Heart left ventricle (tissue), 16 donors: Measurements from ENCODE around the gene RND3. TPM values are rescaled to one million over a fixed set of nuclear protein-coding genes. Genes with fewer than 3 reads are reported as not detected.

ENCODE experiments used
- ATAC-seq, 4 donors: fragments of 200-7000 bp; cut with Tn5 transposase; one replicate each; pipeline ENCODE4 v1.9.1; 2020 to 2022; ENCODE audit warnings: moderate library complexity in 4 of 4, mild to moderate bottlenecking in 3 of 4, moderate number of reproducible peaks in 1 of 4
- DNase-seq, 5 donors: peaks; one replicate each; pipeline ENCODE4 v3.0.0-alpha.2; 2020
- H3K27ac ChIP-seq, 12 donors: fragments of 200-600 bp; sonication (generic) in 4 of 12; one replicate each; pipeline versions ENCODE4 v1.5.0 to v1.8.0; 2016 to 2022; ENCODE audit warnings: mild to moderate bottlenecking in 2 of 12
- H3K27me3 ChIP-seq, 9 donors: fragments of 200-600 bp; sonication (generic) in 2 of 9; one replicate each; pipeline versions ENCODE4 v1.5.1 to v1.8.0; 2016 to 2022; ENCODE audit warnings: mild to moderate bottlenecking in 3 of 9
- H3K36me3 ChIP-seq, 9 donors: fragments of 200-600 bp; sonication (generic) in 2 of 9; one replicate each; pipeline versions ENCODE4 v1.5.0 to v1.8.0; 2018 to 2022; ENCODE audit warnings: mild to moderate bottlenecking in 2 of 9
- H3K4me1 ChIP-seq, 12 donors: fragments of 200-600 bp; sonication (generic) in 4 of 12; one replicate each; pipeline versions ENCODE4 v1.5.0 to v1.8.0; 2016 to 2022; ENCODE audit warnings: mild to moderate bottlenecking in 3 of 12
- H3K4me3 ChIP-seq, 12 donors: fragments of 200-600 bp; sonication (generic) in 4 of 12; one replicate each; pipeline versions ENCODE4 v1.5.0 to v1.8.0; 2017 to 2022; ENCODE audit warnings: mild to moderate bottlenecking in 9 of 12, moderate library complexity in 4 of 12
- H3K9me3 ChIP-seq, 12 donors: fragments of 200-600 bp; sonication (generic) in 4 of 12; one replicate each; pipeline versions ENCODE4 v1.5.0 to v1.8.0; 2016 to 2022; ENCODE audit warnings: mild to moderate bottlenecking in 1 of 12
- POLR2A ChIP-seq, 2 donors: fragments of 450-650 bp; IDR thresholded peaks; one replicate each; pipeline ENCODE4 v1.6.1; 2017; ENCODE audit warnings: antibody characterized with exemption in 2 of 2, mild to moderate bottlenecking in 2 of 2, moderate library complexity in 2 of 2
- WGBS, 4 donors: extraction: QIAGEN DNeasy Blood & Tissue Kit in 2 of 4; methylation state at CpG; one replicate each; pipeline versions ENCODE4 v1.1.5 to v1.1.7; 2013 to 2018; 5-methylcytosine and 5-hydroxymethylcytosine counted together
- intact Hi-C, 10 donors: fragments of 100-400 bp; cut with DNase I; formaldehyde crosslinking; loops; one replicate each; pipeline versions ENCODE4 v1.11.1 to v1.14.2; 2022
- polyA plus RNA-seq, 2 donors: library from polyadenylated mRNA; stranded (reverse); fragments of 200-250 nt; gene quantifications; one replicate each; pipeline ENCODE4 v1.2.3, GENCODE V29; 2013
- total RNA-seq, 9 donors: library from RNA; depleted of rRNA in 2 of 9; stranded (reverse); fragments of >200 nt in 2 of 9; fragmentation: NEBNext Ultra II Directional in 3 of 9; extraction: Animal tissue kit (Norgen Biotek cat#: 25700) in 3 of 9; gene quantifications; one replicate each; pipeline versions ENCODE4 v1.1.0 to v1.2.4, GENCODE V29; 2016 to 2023
- TF ChIP-seq, protein P1 (sequence below), 12 donors: fragments of 200-600 bp; sonication (generic) in 4 of 12; IDR thresholded peaks; one replicate each; pipeline versions ENCODE4 v1.5.0 to v1.8.0; 2018 to 2022; ENCODE audit warnings: antibody characterized with exemption in 12 of 12, mild to moderate bottlenecking in 5 of 12
- donor health status: ischemic (EF 13 %, LVEDD 7.1; RV severe dilation, severe dysfunction).
- donor health status: healthy with polysubstance abuse.
- donor health status: DM: no; HTN: yes; CAD: no.
- donor health status: DM: no; HTN: no; CAD: no.
- donor health status: ischemic (EF 25% LVEDD 6.9; RV normal size, moderate dysfunction).
- donor health status: ischemic (EF 25% LVEDD 5.7; RV mildly dilated, moderate dysfunction).
- donor health status: healthy.
- donor health status: DM: yes; HTN: yes; CAD: no.
- donor health status: ischemic (EF 35%, LVEDD 5.7; RV mildly dilated, moderate dysfunction).
- donor health status: nonischemic (EF 11% LVEDD 7.7; RV severe dilation, severe dysfunction).
- donor health status: DM: yes; HTN: yes; CAD: no.
- donor health status: PGD.
- donor health status: ischemic (EF 29% LVEDD 5.4; RV normal size, mild dysfunction).
- donor health status: nonischemic (EF 23%, LVEDD 6.1; RV moderate dilation, normal function).

RND3 gene
- total and polyA plus RNA-seq, 11 donors, result 16.8 to 40.1 (median 30.2) TPM

- intact Hi-C loops, result no loop called here
- Histone ChIP-seq H3K9me3 (no peaks in the 10 kb centered on the region), H3K27ac (peak overlapping the region in 1 of 12 donors; percentile 13), H3K36me3 (peaks cover 0 to 76% (median 40%) of the 10 kb centered on the region in 9 donors), H3K27me3 (no peaks in the 10 kb centered on the region), H3K4me1 (peaks cover 6 to 54% (median 34%) of the 10 kb centered on the region in 12 donors), H3K4me3 (no peak overlapping the region)
- ATAC-seq (no peak), DNase-seq (no peak)
- TF ChIP-seq, protein P1, sequence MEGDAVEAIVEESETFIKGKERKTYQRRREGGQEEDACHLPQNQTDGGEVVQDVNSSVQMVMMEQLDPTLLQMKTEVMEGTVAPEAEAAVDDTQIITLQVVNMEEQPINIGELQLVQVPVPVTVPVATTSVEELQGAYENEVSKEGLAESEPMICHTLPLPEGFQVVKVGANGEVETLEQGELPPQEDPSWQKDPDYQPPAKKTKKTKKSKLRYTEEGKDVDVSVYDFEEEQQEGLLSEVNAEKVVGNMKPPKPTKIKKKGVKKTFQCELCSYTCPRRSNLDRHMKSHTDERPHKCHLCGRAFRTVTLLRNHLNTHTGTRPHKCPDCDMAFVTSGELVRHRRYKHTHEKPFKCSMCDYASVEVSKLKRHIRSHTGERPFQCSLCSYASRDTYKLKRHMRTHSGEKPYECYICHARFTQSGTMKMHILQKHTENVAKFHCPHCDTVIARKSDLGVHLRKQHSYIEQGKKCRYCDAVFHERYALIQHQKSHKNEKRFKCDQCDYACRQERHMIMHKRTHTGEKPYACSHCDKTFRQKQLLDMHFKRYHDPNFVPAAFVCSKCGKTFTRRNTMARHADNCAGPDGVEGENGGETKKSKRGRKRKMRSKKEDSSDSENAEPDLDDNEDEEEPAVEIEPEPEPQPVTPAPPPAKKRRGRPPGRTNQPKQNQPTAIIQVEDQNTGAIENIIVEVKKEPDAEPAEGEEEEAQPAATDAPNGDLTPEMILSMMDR (IDR thresholded peaks at IDR 0.05), result no peak
- TF ChIP-seq POLR2A (IDR thresholded peaks at IDR 0.05), result no peak
- 86 to 92% (median 89%) methylated on average over 5 of the region's 5 CpGs for WGBS, 4 donors
Measured at GRCh38 chr2:150470435-150470834, 17.0 kb downstream of the RND3 start.

DNA sequence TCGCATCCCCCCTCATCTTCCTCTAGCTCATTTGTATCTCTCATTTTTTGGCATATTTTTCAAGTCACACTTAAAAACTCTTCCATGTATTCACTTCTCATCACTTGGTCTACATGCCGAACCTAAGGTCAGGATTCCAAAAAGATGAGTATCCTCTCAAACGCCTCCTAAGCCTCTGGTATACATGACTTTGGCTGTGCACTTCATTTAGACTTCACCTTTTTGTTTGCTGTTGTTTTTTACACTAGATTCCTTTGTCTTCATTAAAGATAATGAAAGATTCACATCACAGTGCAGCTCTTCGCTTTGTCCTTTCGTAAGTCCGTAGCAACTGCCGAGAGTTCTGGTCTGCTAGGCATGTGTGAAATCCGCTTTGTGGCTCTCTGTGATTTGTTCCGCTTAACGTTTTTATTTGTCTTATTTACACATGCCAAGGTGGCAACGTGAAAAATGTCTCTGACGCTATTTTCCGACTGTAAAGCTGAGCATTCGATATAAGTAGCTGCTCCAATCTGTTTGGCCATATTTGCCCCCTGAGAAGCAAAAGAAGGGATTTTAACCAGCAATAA, 17.7 kb downstream of the RND3 start:
- peak overlapping the region in 1 of 12 donors; percentile 4 for H3K27ac ChIP-seq
- no peak for TF ChIP-seq POLR2A (IDR thresholded peaks at IDR 0.05)
- no peaks in the 10 kb centered on the region for H3K9me3 ChIP-seq
- ATAC-seq (no peak), DNase-seq (no peak)
- 90 to 92% (median 91%) methylated on average over 14 of the region's 14 CpGs for WGBS, 4 donors
- H3K36me3 ChIP-seq, result peaks cover 0 to 76% (median 40%) of the 10 kb centered on the region in 9 donors
- intact Hi-C loops, result loop anchor here in 1 of 10 donors (5.0 kb wide), 1 partner anchor 167 kb away; no protein-coding TSS in a partner anchor
- H3K27me3 ChIP-seq, result no peaks in the 10 kb centered on the region
- no peak overlapping the region for H3K4me3 ChIP-seq
- H3K4me1 ChIP-seq, result peaks cover 4 to 48% (median 27%) of the 10 kb centered on the region in 12 donors

DNA sequence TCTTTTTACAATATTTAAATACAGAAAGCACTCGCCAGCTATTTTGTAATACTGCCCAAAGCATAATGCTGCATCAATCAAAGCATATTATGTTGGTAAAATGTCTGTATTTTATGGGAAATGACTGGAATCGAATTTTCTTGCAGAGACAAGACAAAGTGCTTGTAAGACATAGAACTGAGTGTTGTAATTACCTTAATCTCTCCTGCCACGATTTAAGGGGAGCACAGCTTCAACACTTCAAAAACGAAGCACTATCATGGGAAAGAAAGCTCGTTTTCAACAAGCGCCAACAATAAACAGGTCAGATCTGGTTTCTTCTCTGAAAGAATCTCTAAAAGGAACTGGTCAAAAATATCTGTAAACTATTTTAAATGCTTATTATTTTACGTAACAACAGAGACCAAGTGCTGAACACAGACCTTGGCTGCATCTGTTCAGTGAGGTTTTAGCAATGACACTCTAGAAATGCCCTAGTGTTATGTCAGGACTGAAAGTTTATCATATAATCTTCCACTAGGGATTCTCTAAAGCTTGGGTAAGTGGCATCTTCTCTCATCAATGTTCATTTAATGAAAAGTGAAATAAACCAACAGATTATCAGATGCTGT, 19.0 kb downstream of the RND3 start:
- no peaks in the 10 kb centered on the region for H3K27me3 ChIP-seq
- WGBS, 4 donors, result 73 to 78% (median 77%) methylated on average over 7 of the region's 7 CpGs
- H3K36me3 ChIP-seq, result peaks cover 0 to 62% (median 40%) of the 10 kb centered on the region in 9 donors
- H3K9me3 ChIP-seq, result no peaks in the 10 kb centered on the region
- no peak for ATAC-seq
- TF ChIP-seq POLR2A (IDR thresholded peaks at IDR 0.05), result no peak
- TF ChIP-seq, protein P1 (IDR thresholded peaks at IDR 0.05), result no peak
- DNase-seq, result no peak
- H3K27ac ChIP-seq, result peak overlapping the region in 1 of 12 donors; percentile 53
- no peak overlapping the region for H3K4me3 ChIP-seq
- intact Hi-C loops, result loop anchor here in 1 of 10 donors (5.0 kb wide), 1 partner anchor 166 kb away; no protein-coding TSS in a partner anchor
- H3K4me1 ChIP-seq, result peaks cover 0 to 36% (median 18%) of the 10 kb centered on the region in 12 donors

DNA sequence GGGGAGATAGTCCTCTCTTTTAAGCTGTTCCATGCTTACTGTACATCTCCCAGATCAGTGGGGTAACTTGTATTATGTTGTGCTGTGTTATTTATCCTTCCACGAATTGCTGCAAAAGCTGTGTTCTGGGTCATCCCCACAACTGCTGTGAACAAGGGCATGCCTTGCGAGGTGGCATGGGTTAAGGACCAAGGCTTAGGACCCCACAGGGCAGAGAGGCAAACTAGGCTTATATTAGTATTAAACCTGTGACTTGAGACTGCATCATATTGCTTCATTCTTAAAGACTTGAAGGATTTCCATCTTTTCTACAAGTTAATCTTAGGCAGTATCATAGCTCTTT, 19.9 kb downstream of the RND3 start:
- no peak for ATAC-seq
- H3K4me3 ChIP-seq, result no peak overlapping the region

More for the DNA sequence above, 19.9 kb downstream of the RND3 start:
- WGBS, 4 donors, result 80 to 90% (median 88%) methylated on average over 2 of the region's 2 CpGs
- no peaks in the 10 kb centered on the region for H3K9me3 ChIP-seq
- H3K27ac ChIP-seq, result peak overlapping the region in 5 of 12 donors; percentile 2 to 55 (median 17)
- no peak for DNase-seq
- peaks cover 0 to 55% (median 40%) of the 10 kb centered on the region in 9 donors for H3K36me3 ChIP-seq
- TF ChIP-seq, protein P1 (IDR thresholded peaks at IDR 0.05), result no peak
- no peak for TF ChIP-seq POLR2A (IDR thresholded peaks at IDR 0.05)
- no peaks in the 10 kb centered on the region for H3K27me3 ChIP-seq
- H3K4me1 ChIP-seq, result peaks cover 0 to 34% (median 10%) of the 10 kb centered on the region in 12 donors
- intact Hi-C loops, result loop anchor here in 1 of 10 donors (5.0 kb wide), 1 partner anchor 165 kb away; no protein-coding TSS in a partner anchor
